GM12892 (cell line): ENCODE results near the gene RNF148.

Experiments used
- POLR2A ChIP-seq: IDR thresholded peaks from 2 replicates; pipeline ENCODE4 v1.6.1; 2011; ENCODE audit warnings: low read depth, low read length, control low read depth
- POLR2AphosphoS5 ChIP-seq: IDR thresholded peaks from 2 replicates; pipeline ENCODE4 v1.6.1; 2011; ENCODE audit warnings: low read depth, low read length, control low read depth

- TF ChIP-seq POLR2A: no peak
- no peak for TF ChIP-seq POLR2AphosphoS5
Observed at GRCh38 chr7:122750389-122750788, 47.7 kb upstream of the RNF148 start.
